Diencephalon (tissue), 1 donor: ENCODE measurements around the gene GARS1. TPM values are rescaled to one million over a fixed set of nuclear protein-coding genes. Genes with fewer than 3 reads are reported as not detected.

ENCODE experiments used
- total RNA-seq: library from RNA; depleted of rRNA; stranded (reverse); fragments of >200 nt; gene quantifications from one replicate; pipeline ENCODE4 v1.2.3, GENCODE V29; 2014

Gene GARS1, protein sequence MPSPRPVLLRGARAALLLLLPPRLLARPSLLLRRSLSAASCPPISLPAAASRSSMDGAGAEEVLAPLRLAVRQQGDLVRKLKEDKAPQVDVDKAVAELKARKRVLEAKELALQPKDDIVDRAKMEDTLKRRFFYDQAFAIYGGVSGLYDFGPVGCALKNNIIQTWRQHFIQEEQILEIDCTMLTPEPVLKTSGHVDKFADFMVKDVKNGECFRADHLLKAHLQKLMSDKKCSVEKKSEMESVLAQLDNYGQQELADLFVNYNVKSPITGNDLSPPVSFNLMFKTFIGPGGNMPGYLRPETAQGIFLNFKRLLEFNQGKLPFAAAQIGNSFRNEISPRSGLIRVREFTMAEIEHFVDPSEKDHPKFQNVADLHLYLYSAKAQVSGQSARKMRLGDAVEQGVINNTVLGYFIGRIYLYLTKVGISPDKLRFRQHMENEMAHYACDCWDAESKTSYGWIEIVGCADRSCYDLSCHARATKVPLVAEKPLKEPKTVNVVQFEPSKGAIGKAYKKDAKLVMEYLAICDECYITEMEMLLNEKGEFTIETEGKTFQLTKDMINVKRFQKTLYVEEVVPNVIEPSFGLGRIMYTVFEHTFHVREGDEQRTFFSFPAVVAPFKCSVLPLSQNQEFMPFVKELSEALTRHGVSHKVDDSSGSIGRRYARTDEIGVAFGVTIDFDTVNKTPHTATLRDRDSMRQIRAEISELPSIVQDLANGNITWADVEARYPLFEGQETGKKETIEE
- total RNA-seq = 114 TPM

GRCh38 chr7:30594540-30595435 lies at the start of gene GARS1:
Gene GARS1 (plus strand): TSS chr7:30594878. CDS start chr7:30594922, 44 bp downstream.

GRCh38 chr7:30682212-30683083 lies 87.8 kb downstream of the GARS1 start, which contains the start of gene CRHR2:
Gene CRHR2 (minus strand): TSS chr7:30682456. CDS start chr7:30682280, 176 bp downstream.

Other genes with a start within 250 kb of the GARS1 start
- 2.5 TPM for gene NOD1, start 116.1 kb upstream of the GARS1 start, total RNA-seq
- 27.0 TPM for gene GGCT, start 90.0 kb upstream of the GARS1 start, total RNA-seq
- gene CRHR2, start 87.6 kb downstream of the GARS1 start, total RNA-seq = 1.6 TPM
- 0.23 TPM for gene INMT, start 157.3 kb downstream of the GARS1 start, total RNA-seq
- gene MINDY4, start 176.5 kb downstream of the GARS1 start, total RNA-seq = 6.9 TPM